BLaER1 (cell line): ENCODE measurements around the gene CPNE5.
A peak's percentile ranks its signal among the peaks of the same experiment; 100 is the strongest.

Source experiments
- H3K27ac ChIP-seq: shearing (Covaris generic); formaldehyde crosslinking; 2 replicates; pipeline ENCODE4 v1.8.1; 2022
- H3K27me3 ChIP-seq: shearing (Covaris generic); formaldehyde crosslinking; 2 replicates; pipeline ENCODE4 v1.8.1; 2022
- H3K36me3 ChIP-seq: shearing (Covaris generic); formaldehyde crosslinking; 2 replicates; pipeline ENCODE4 v1.8.1; 2022
- H3K4me1 ChIP-seq: shearing (Covaris generic); formaldehyde crosslinking; 2 replicates; pipeline ENCODE4 v1.8.1; 2022
- H3K4me2 ChIP-seq: shearing (Covaris generic); formaldehyde crosslinking; 2 replicates; pipeline ENCODE4 v1.8.1; 2022
- H3K4me3 ChIP-seq: shearing (Covaris generic); formaldehyde crosslinking; 2 replicates; pipeline ENCODE4 v1.8.1; 2022
- H3K9ac ChIP-seq: shearing (Covaris generic); formaldehyde crosslinking; 2 replicates; pipeline ENCODE4 v1.8.1; 2022
- H3K9me3 ChIP-seq: shearing (Covaris generic); formaldehyde crosslinking; 2 replicates; pipeline ENCODE4 v1.8.1; 2022
- H4K20me1 ChIP-seq: shearing (Covaris generic); formaldehyde crosslinking; 2 replicates; pipeline ENCODE4 v1.8.1; 2022
- Cebpa-rat ChIP-seq: shearing (Covaris generic); IDR thresholded peaks from 2 replicates; pipeline ENCODE4 v1.8.1; 2022

Gene CPNE5

DNA sequence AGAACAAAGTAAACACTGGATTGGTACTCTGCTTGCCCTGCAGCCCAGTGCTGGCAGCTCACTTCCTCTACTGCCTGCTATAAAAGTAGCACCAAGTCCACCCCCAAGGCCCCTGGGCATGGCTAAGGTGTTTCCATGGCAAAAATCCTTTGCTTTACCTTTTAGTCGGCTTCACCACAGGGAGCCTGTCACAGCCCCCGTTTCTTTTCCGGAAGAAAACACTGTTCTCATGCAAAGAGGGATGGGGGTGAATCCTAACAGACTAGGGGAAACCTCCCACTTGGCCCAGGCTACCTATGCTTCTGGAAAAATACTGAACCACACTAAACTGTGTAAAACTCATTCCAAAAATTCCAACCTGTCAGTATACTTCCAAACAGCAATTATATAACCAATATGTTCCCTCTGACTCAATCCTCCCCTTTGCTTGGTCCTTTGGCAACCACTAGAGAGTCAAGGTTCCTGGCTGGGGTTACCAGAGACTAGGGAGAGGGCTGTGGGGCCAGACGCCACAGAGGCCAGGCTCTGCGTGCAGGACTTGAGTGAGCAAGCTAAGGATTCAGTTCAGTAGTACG is 19.2 kb upstream of the CPNE5 start:
- Histone ChIP-seq H3K4me3 (no peak overlapping the region), H3K27ac (no peak overlapping the region), H3K36me3 (peaks cover 95% of the 10 kb centered on the region), H3K9me3 (no peaks in the 10 kb centered on the region), H3K9ac (no peak overlapping the region), H3K4me1 (peaks cover 3% of the 10 kb centered on the region), H3K27me3 (no peaks in the 10 kb centered on the region), H4K20me1 (peaks cover 45% of the 10 kb centered on the region), H3K4me2 (no peak overlapping the region)
- no peak for TF ChIP-seq Cebpa-rat

DNA sequence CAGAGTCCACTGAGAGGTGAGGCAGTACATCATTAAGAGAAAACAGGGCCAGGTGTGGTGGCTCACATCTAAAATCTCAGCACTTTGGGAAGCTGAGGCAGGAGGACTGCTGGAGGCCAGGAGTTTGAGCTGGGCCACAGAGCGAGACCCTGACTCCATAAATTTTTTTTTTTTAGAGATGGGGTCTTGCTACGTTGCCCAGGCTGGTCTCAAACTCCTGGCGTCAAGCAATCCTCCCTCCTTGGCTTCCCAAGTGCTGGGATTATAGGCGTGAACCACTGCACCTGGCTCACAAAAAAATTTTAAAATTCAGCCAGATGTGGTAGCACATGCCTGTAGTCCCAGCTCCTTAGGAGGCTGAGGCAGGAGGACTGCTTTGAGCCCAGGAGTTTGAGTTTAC is 18.1 kb upstream of the CPNE5 start:
- Histone ChIP-seq H3K9ac (no peak overlapping the region), H3K27me3 (no peaks in the 10 kb centered on the region), H4K20me1 (peaks cover 36% of the 10 kb centered on the region), H3K36me3 (peaks cover 92% of the 10 kb centered on the region), H3K27ac (no peak overlapping the region), H3K4me1 (peaks cover 14% of the 10 kb centered on the region), H3K4me2 (no peak overlapping the region), H3K9me3 (no peaks in the 10 kb centered on the region), H3K4me3 (no peak overlapping the region)
- TF ChIP-seq Cebpa-rat = no peak

DNA sequence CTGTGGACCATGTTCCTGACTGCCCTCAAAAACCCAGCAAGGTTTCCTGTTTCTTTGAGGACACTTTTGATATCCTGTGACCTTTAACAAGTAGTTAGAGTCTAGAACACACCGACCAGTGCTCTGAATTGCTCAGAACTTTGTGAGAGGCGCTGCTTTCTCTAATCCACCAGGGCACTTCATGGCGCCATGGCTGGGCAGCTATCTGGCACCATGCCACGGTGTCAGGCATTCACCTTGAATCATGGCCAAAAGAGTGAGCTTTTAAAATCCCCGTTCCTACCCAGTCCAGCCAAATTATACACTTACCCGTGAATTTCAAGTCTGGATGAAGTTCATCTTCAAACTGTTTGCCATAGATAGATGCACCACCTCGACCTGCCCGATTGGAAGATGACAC is 17.0 kb upstream of the CPNE5 start:
- Histone ChIP-seq H3K36me3 (peaks cover 82% of the 10 kb centered on the region), H3K4me3 (no peak overlapping the region), H3K4me2 (no peak overlapping the region), H3K27ac (no peak overlapping the region), H3K4me1 (peaks cover 21% of the 10 kb centered on the region), H4K20me1 (peaks cover 36% of the 10 kb centered on the region), H3K27me3 (no peaks in the 10 kb centered on the region), H3K9me3 (no peaks in the 10 kb centered on the region), H3K9ac (no peak overlapping the region)
- no peak for TF ChIP-seq Cebpa-rat

DNA sequence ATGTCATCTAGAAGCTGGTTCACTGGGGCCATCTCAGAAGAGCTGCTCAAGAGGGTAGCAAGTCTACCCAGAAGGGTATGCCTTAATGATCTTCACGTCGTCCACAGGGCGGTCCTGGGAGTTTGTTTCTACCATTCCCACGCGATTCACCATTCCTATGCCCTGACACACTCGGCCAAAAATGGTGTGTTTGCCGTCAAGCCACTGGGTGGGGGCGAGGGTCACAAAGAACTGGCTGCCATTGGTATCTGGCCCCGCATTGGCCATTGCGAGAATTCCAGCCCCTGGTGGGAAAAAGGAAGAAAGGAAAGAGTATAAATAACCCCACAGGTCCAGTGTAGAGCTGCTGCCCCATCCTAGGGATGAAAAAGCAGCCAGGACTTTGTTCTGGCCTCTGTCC is 16.5 kb upstream of the CPNE5 start:
- H3K9me3 ChIP-seq = no peaks in the 10 kb centered on the region
- H3K27me3 ChIP-seq = no peaks in the 10 kb centered on the region
- H3K27ac ChIP-seq = no peak overlapping the region
- H3K9ac ChIP-seq = no peak overlapping the region
- H3K36me3 ChIP-seq = peaks cover 77% of the 10 kb centered on the region
- H3K4me1 ChIP-seq = peaks cover 26% of the 10 kb centered on the region
- H3K4me2 ChIP-seq = no peak overlapping the region
- H3K4me3 ChIP-seq = no peak overlapping the region
- H4K20me1 ChIP-seq = peaks cover 36% of the 10 kb centered on the region
- no peak for TF ChIP-seq Cebpa-rat

DNA sequence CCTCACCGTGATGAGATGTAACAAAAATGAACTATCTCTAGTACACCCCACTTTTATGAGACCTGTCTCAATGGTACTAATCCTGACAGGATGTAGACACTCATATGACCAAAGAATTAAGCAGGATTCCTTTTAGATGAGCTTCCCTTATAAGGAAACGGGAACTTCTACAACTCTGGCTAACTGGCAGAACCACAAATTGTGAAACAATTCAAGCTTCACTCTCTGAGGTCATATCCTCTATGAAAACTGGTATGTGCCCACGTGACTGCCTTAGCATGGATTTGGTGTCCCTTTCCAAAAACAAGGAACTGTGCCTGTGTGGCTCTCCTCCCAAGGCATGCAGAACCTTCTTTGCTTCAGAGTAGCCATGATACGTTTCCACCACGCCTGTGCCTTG is 14.1 kb upstream of the CPNE5 start:
- peaks cover 18% of the 10 kb centered on the region for H4K20me1 ChIP-seq
- H3K9ac ChIP-seq = no peak overlapping the region
- H3K36me3 ChIP-seq = peaks cover 57% of the 10 kb centered on the region
- TF ChIP-seq Cebpa-rat = no peak
- H3K4me1 ChIP-seq = peaks cover 51% of the 10 kb centered on the region
- H3K4me2 ChIP-seq = peak overlapping the region; percentile 8; the same call in 1 of the 2 replicates
- H3K27ac ChIP-seq = 0 out of 2 replicates have a peak overlapping the region, but pooled peaks have one; percentile 10
- H3K9me3 ChIP-seq = no peaks in the 10 kb centered on the region
- no peaks in the 10 kb centered on the region for H3K27me3 ChIP-seq
- no peak overlapping the region for H3K4me3 ChIP-seq

DNA sequence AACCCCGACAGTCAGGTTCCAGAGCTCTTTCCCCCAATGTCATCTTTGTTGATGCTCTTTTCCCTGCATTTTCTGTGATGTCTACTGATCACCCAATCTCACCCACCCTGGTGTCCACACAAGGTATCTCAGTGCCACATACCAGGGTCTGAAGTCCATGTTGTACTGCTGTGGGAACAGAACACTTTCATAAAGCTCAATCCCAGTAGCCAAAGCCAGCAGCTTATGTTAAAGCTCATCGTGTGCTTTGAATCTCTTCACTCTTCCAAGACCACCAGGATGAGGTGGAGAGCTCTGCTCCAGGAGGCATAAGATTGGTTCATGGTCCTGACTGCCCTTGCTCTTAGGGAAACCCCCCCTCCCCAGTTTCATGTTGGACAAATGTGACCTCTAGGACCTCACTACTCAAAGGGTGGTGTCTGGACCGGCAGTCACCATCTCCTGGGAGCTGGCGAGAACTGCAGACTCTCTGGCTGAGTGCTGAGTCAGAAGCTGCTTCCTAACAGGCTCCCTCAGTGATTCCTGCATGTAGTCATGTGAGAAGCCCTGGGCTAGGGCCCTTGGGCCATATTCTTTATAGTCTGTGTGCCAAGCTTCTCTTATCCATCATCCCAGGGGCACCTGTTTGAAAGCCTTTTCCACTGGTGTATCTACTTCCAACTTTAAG is 13.4 kb upstream of the CPNE5 start:
- Histone ChIP-seq H3K9me3 (no peaks in the 10 kb centered on the region), H3K27ac (no peak overlapping the region), H3K4me2 (no peak overlapping the region; the same call in 1 of the 2 replicates), H3K9ac (peak overlapping the region; percentile 11; the same call in 1 of the 2 replicates), H3K4me3 (no peak overlapping the region), H3K27me3 (no peaks in the 10 kb centered on the region), H3K36me3 (peaks cover 50% of the 10 kb centered on the region), H3K4me1 (peaks cover 58% of the 10 kb centered on the region), H4K20me1 (peaks cover 12% of the 10 kb centered on the region; the same call in 1 of the 2 replicates)
- no peak for TF ChIP-seq Cebpa-rat

GRCh38 chr6:36851626-36852025 is 12.4 kb upstream of the CPNE5 start:
- no peak for TF ChIP-seq Cebpa-rat
- Histone ChIP-seq H3K4me3 (no peak overlapping the region), H3K36me3 (peaks cover 40% of the 10 kb centered on the region), H3K4me2 (peak overlapping the region; percentile 25; the same call in 1 of the 2 replicates), H3K27me3 (no peaks in the 10 kb centered on the region), H3K9ac (no peak overlapping the region), H3K27ac (no peak overlapping the region), H4K20me1 (peaks cover 2% of the 10 kb centered on the region; the same call in 1 of the 2 replicates), H3K9me3 (no peaks in the 10 kb centered on the region), H3K4me1 (peaks cover 59% of the 10 kb centered on the region)

DNA sequence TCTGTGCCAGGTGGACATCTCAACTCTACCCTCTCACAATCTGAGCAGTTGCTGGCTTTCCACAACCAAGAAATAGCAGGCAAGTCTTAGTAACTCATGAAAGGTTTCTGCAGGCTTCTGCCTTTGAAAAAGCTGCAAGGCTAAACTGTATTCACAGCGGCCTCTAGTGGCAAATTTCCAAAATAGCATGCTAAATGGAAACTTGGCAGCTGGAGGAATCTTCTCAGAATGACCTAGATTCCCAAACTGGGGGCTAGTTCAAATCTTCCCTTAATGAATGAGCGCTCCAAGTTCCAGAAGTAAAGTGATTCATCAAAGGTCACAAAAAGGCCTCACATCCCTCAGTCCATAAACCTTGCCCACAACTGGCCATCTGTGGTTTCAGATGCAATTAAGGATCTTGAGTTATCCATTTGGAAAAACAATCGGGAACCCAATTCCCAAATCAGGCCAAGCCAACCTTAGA is 11.9 kb upstream of the CPNE5 start:
- Histone ChIP-seq H3K36me3 (peaks cover 36% of the 10 kb centered on the region), H3K9me3 (no peaks in the 10 kb centered on the region), H3K4me2 (peak overlapping the region; percentile 72; the same call in 1 of the 2 replicates), H3K9ac (no peak overlapping the region), H3K27ac (no peak overlapping the region), H3K4me1 (peaks cover 59% of the 10 kb centered on the region), H4K20me1 (no peaks in the 10 kb centered on the region), H3K4me3 (no peak overlapping the region), H3K27me3 (no peaks in the 10 kb centered on the region)
- TF ChIP-seq Cebpa-rat = no peak

DNA sequence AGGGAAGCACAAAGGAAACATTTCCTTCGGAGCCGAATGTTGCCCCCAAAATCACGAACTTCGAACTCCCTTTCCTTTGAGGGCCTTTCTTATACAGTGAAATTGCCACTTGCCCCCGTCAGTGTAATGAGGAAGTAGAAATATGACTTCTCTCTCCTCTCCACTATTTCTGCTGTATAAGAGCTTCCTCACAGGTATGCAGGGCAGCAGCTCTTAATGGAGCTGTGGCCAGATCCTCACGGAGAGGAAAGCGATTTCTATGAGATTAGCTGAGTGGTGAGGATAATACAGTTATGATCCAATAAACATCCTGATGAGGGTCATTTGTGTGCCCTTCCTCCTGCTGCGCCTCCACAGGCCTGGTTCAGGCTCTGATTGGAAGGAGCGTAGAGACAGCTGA is 10.8 kb upstream of the CPNE5 start:
- Histone ChIP-seq H3K27me3 (no peaks in the 10 kb centered on the region), H3K4me3 (no peak overlapping the region), H3K9ac (no peak overlapping the region), H3K4me2 (peak overlapping the region; percentile 72), H3K27ac (no peak overlapping the region), H4K20me1 (no peaks in the 10 kb centered on the region), H3K9me3 (no peaks in the 10 kb centered on the region), H3K4me1 (peaks cover 59% of the 10 kb centered on the region), H3K36me3 (peaks cover 24% of the 10 kb centered on the region)
- no peak for TF ChIP-seq Cebpa-rat
